ENCODE data around the gene PPP1R14B.

DNA sequence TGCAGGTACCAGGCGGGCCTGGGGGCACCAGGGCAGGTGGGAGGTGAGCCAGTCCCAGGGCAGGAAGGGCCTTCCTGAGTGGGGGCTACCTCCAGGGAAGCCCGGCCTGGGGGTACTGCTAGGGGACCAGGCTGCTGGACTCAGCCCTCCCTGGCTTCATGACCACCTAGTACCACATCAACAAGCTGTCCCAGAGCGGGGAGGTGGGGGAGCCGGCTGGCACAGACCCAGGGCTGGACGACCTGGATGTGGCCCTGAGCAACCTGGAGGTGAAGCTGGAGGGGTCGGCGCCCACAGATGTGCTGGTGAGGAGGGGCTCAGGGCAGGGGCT, 27.4 kb downstream of the PPP1R14B start:
- TF ChIP-seq, protein P1, sequence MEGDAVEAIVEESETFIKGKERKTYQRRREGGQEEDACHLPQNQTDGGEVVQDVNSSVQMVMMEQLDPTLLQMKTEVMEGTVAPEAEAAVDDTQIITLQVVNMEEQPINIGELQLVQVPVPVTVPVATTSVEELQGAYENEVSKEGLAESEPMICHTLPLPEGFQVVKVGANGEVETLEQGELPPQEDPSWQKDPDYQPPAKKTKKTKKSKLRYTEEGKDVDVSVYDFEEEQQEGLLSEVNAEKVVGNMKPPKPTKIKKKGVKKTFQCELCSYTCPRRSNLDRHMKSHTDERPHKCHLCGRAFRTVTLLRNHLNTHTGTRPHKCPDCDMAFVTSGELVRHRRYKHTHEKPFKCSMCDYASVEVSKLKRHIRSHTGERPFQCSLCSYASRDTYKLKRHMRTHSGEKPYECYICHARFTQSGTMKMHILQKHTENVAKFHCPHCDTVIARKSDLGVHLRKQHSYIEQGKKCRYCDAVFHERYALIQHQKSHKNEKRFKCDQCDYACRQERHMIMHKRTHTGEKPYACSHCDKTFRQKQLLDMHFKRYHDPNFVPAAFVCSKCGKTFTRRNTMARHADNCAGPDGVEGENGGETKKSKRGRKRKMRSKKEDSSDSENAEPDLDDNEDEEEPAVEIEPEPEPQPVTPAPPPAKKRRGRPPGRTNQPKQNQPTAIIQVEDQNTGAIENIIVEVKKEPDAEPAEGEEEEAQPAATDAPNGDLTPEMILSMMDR (IDR thresholded peaks at IDR 0.05): no peak
- TF ChIP-seq POLR2A (IDR thresholded peaks at IDR 0.05): no peak

Measured in Peyer's patch (tissue), 4 donors.